WI38 (cell line): ENCODE data around the gene TTLL7.

Experiments
- H3K4me3 ChIP-seq: 2 replicates; pipeline ENCODE4 v1.5.1; 2011; ENCODE audit warnings: low read depth, mild to moderate bottlenecking, control low read depth, low read length
- TF ChIP-seq, protein P1 (sequence below): IDR thresholded peaks from 2 replicates; pipeline ENCODE4 v1.5.1; 2012; ENCODE audit warnings: low read depth, mild to moderate bottlenecking, control low read depth, low read length

The TTLL7 gene

DNA sequence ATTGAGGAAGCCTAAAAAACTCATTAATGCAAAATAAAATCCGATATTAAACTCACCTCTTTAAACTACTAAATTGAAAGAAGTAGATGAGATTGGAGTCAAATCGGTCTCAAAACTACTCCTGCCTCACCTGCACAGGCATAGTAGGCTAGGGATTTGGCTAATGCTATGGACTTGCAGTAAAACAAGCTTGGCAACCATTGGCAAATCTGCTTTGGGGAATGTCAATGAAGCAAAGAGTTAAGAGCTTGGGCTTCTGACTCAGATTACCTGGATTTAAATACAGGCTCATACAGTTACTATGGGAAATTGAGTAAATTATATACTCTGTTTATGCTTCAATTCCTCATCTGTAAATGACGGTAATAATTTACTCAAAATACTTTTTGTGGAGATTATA lies 111.4 kb downstream of the TTLL7 start:
- TF ChIP-seq, protein P1, sequence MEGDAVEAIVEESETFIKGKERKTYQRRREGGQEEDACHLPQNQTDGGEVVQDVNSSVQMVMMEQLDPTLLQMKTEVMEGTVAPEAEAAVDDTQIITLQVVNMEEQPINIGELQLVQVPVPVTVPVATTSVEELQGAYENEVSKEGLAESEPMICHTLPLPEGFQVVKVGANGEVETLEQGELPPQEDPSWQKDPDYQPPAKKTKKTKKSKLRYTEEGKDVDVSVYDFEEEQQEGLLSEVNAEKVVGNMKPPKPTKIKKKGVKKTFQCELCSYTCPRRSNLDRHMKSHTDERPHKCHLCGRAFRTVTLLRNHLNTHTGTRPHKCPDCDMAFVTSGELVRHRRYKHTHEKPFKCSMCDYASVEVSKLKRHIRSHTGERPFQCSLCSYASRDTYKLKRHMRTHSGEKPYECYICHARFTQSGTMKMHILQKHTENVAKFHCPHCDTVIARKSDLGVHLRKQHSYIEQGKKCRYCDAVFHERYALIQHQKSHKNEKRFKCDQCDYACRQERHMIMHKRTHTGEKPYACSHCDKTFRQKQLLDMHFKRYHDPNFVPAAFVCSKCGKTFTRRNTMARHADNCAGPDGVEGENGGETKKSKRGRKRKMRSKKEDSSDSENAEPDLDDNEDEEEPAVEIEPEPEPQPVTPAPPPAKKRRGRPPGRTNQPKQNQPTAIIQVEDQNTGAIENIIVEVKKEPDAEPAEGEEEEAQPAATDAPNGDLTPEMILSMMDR: no peak
- H3K4me3 ChIP-seq: no peak overlapping the region

DNA sequence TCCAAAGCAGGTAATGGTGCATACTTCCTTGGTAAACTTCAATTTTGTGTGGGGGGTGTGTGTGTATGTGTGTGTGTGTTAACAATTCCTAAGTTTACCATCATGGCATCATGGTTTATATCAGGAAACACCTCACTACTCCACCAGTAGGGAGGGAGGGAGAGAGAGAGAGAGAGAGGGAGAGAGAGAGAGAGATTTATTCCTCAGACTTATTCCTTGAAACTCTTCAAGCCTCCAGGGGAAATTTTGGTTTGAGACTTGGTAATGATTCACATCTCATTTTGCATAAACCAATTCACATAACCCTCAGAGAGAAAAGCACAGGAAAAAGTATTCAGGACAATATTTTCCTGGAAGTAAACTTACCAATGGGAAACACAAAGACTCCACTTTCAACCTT lies 115.0 kb downstream of the TTLL7 start:
- TF ChIP-seq, protein P1: no peak
- no peak overlapping the region for H3K4me3 ChIP-seq

DNA sequence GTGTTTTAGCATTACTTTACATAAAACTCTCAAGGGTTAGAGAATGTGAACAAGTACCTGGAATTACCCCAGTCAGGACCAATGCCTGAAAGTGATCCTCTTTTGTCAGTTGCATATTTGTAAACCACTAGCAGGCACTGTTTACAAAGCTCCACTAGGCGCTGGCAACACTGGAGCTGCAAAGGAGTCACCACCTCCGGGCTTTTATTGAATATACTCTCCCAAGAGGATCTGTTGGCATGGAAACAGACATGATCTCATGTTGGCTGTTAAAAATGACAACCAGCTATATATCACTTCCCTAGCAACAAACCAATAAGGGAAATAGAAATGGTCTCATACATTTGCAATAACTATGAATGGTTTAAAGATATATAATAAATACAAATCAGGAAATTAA lies 116.0 kb downstream of the TTLL7 start:
- no peak overlapping the region for H3K4me3 ChIP-seq
- TF ChIP-seq, protein P1: no peak

DNA sequence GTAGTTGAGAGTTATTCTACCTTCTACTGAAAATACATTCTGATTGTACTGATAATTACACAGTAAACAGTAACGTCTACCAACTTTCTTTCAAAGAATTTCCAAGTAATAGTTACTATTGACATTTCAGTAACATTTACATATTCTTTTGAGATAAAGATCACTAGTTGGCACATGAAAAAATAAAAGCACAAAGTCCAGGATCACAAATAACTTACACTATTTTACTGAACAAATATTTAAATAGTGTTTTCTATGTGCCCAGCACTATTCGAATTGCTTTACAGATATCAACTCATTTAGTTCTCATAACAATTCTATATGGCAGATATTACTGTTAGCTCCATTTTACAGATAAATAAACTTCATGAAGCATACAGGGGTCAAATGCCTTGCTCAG lies 126.4 kb downstream of the TTLL7 start:
- TF ChIP-seq, protein P1: no peak
- H3K4me3 ChIP-seq: no peak overlapping the region

DNA sequence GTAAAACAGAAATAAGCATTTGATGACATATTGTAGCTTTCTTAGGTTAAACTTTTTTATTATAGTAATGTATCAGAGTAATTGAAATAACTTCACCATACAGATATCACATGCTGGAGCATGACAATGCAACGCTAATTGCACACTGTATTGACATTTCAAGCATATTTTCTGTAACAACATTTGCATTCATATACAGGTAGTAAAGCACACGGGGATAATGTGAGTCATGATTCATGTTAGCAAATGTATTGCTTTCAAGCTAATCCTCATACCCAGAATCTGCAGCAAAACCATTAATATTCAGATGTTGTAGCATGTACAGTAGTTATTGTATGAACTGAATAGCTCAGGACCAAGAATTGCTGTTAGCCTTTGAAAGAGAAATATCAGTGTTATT lies 133.9 kb downstream of the TTLL7 start:
- TF ChIP-seq, protein P1: no peak
- H3K4me3 ChIP-seq: no peak overlapping the region

DNA sequence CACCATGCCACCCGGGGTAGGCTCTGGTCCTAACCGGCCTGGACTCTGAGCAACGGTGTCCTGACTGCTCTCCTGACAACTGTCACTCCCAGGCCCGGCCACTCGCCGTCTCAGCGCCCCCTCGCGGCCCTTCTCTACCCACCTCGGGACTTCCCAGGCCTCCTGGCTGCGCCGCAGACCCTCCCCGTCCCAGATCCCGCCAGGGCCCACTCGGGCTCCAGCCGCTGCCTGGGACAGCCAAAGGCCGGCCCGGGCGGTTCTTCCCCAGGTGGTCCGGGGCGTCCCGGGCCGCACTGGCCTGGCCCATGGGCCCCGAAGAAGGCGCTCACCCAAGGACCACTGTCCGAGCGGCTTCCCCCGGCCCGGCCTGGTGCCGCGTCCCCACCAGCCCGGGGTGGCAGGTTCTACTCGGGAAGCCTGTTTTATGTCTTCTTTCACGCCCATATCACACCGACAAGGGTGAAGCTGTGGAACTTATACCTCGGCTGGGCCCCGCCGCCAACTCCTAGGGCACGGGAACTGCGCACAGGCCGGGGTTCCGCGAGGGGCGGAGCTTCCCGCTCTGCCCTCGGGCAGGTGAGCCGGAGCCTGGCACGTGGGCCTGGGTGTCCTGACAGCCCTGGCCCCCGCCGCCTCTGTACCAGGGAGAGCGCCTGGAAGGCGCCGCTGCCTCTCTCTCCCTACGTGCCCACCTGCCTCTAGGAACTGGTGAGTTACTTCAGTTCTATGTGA lies 138.3 kb downstream of the TTLL7 start:
- TF ChIP-seq, protein P1: peak; percentile 47; the same call in 1 of the 2 replicates
- peak overlapping the region; percentile 43 for H3K4me3 ChIP-seq

DNA sequence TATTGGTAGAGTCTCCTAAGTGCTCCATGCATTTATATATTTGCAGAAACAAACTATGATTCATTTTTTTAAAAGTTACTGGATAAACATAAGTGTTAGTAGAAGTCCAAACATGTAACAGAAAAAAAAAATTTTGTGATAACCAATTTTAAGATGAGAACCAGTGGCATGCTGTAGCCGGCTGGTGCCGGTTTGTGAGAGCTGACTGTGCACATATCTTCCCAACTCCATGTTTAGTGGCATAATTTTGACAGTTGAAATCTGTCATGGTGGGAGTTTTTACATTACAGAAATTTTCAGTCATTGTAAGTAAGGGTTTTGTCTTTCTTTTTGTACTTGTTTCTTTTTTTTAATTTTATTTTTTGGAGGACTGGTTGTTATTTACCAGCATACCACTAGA lies 141.2 kb downstream of the TTLL7 start:
- TF ChIP-seq, protein P1: no peak

More for the DNA sequence above, 141.2 kb downstream of the TTLL7 start:
- H3K4me3 ChIP-seq: no peak overlapping the region
